BLaER1 treated with 17β-estradiol and CSF1 and Interleukin-3, amounts not matched to agents 10 nM and 100 nM (cell line): ENCODE measurements around the gene USP13.

Experiments
- H3K27ac ChIP-seq, 11 experiments: shearing (Covaris generic); formaldehyde crosslinking; 2 replicates each; pipeline ENCODE4 v1.8.1; 2022
- H3K27me3 ChIP-seq, 11 experiments: shearing (Covaris generic); formaldehyde crosslinking; 2 replicates each; pipeline ENCODE4 v1.8.1; 2022
- H3K36me3 ChIP-seq, 11 experiments: shearing (Covaris generic); formaldehyde crosslinking; 2 replicates each; pipeline ENCODE4 v1.8.1; 2022
- H3K4me1 ChIP-seq, 10 experiments: shearing (Covaris generic); formaldehyde crosslinking; 2 replicates each; pipeline ENCODE4 v1.8.1; 2022
- H3K4me2 ChIP-seq, 11 experiments: shearing (Covaris generic); formaldehyde crosslinking; 2 replicates each; pipeline ENCODE4 v1.8.1; 2022
- H3K4me3 ChIP-seq, 10 experiments: shearing (Covaris generic); formaldehyde crosslinking; 2 replicates each; pipeline ENCODE4 v1.8.1; 2022
- H3K9ac ChIP-seq, 11 experiments: shearing (Covaris generic); formaldehyde crosslinking; 2 replicates each; pipeline ENCODE4 v1.8.1; 2022
- H3K9me3 ChIP-seq, 11 experiments: shearing (Covaris generic); formaldehyde crosslinking; replicated peaks in 1 of 11; 2 replicates each; pipeline ENCODE4 v1.8.1; 2022
- H4K20me1 ChIP-seq, 11 experiments: shearing (Covaris generic); formaldehyde crosslinking; 2 replicates each; pipeline ENCODE4 v1.8.1; 2022
- Cebpa-rat ChIP-seq, 11 experiments: shearing (Covaris generic); IDR thresholded peaks; 2 replicates each; pipeline ENCODE4 v1.8.1; 2022

The USP13 gene

GRCh38 chr3:179811321-179812095 lies 158.7 kb downstream of the USP13 start:
- peak overlapping the region in 2 of 11 experiments; percentile 14 to 38; a peak in 1 of 22 replicates for H3K27ac ChIP-seq
- no peak for TF ChIP-seq Cebpa-rat (IDR thresholded peaks at IDR 0.05)
- H4K20me1 ChIP-seq: no peaks in the 10 kb centered on the region

GRCh38 chr3:179812096-179812382 lies 159.2 kb downstream of the USP13 start:
- Histone ChIP-seq H3K27me3 (no peaks in the 10 kb centered on the region), H4K20me1 (no peaks in the 10 kb centered on the region), H3K9ac (no peak overlapping the region), H3K36me3 (no peaks in the 10 kb centered on the region), H3K4me3 (no peak overlapping the region), H3K27ac (no peak overlapping the region), H3K9me3 (peaks cover 0 to 8% (median 5%) of the 10 kb centered on the region in 11 experiments; a peak in 6 of 22 replicates), H3K4me1 (peaks cover 0 to 7% (median 0%) of the 10 kb centered on the region in 10 experiments; a peak in 3 of 20 replicates), H3K4me2 (no peak overlapping the region)
- no peak for TF ChIP-seq Cebpa-rat (IDR thresholded peaks at IDR 0.05)

More at GRCh38 chr3:179811321-179812095, 158.7 kb downstream of the USP13 start:
- Histone ChIP-seq H3K4me1 (peaks cover 0 to 7% (median 0%) of the 10 kb centered on the region in 10 experiments; a peak in 3 of 20 replicates), H3K9ac (no peak overlapping the region; a peak in 1 of 22 replicates), H3K36me3 (no peaks in the 10 kb centered on the region), H3K4me3 (no peak overlapping the region), H3K27me3 (no peaks in the 10 kb centered on the region), H3K4me2 (peak overlapping the region in 2 of 11 experiments; percentile 32 to 41; a peak in 3 of 22 replicates), H3K9me3 (peaks cover 0 to 8% (median 5%) of the 10 kb centered on the region in 11 experiments; a peak in 6 of 22 replicates)

GRCh38 chr3:179819379-179819778 lies 166.5 kb downstream of the USP13 start:
- no peak for TF ChIP-seq Cebpa-rat (IDR thresholded peaks at IDR 0.05)
- Histone ChIP-seq H3K4me3 (no peak overlapping the region), H3K27me3 (no peaks in the 10 kb centered on the region), H4K20me1 (no peaks in the 10 kb centered on the region), H3K4me2 (no peak overlapping the region), H3K36me3 (no peaks in the 10 kb centered on the region), H3K4me1 (no peaks in the 10 kb centered on the region), H3K9me3 (0 out of 22 replicates have a peak, but pooled peaks cover 0 to 3% (median 0%) of the 10 kb centered on the region in 11 experiments), H3K27ac (no peak overlapping the region), H3K9ac (no peak overlapping the region)

GRCh38 chr3:179822296-179822695 lies 169.5 kb downstream of the USP13 start:
- H3K4me1 ChIP-seq: no peaks in the 10 kb centered on the region
- H3K36me3 ChIP-seq: no peaks in the 10 kb centered on the region

GRCh38 chr3:179825527-179826246 lies 172.8 kb downstream of the USP13 start:
- TF ChIP-seq Cebpa-rat (IDR thresholded peaks at IDR 0.05): no peak
- no peak overlapping the region for H3K27ac ChIP-seq
- H3K4me3 ChIP-seq: no peak overlapping the region
- no peaks in the 10 kb centered on the region for H3K27me3 ChIP-seq
- 0 out of 22 replicates have a peak, but pooled peaks cover 0 to 2% (median 0%) of the 10 kb centered on the region in 11 experiments for H3K9me3 ChIP-seq
- no peak overlapping the region for H3K9ac ChIP-seq
- no peaks in the 10 kb centered on the region for H4K20me1 ChIP-seq
- no peaks in the 10 kb centered on the region for H3K36me3 ChIP-seq
- no peak overlapping the region for H3K4me2 ChIP-seq
- no peaks in the 10 kb centered on the region for H3K4me1 ChIP-seq

More at GRCh38 chr3:179822296-179822695, 169.5 kb downstream of the USP13 start:
- 0 out of 22 replicates have a peak, but pooled peaks cover 0 to 3% (median 0%) of the 10 kb centered on the region in 11 experiments for H3K9me3 ChIP-seq
- no peaks in the 10 kb centered on the region for H3K27me3 ChIP-seq
- no peak for TF ChIP-seq Cebpa-rat (IDR thresholded peaks at IDR 0.05)
- no peak overlapping the region for H3K27ac ChIP-seq
- H3K4me3 ChIP-seq: no peak overlapping the region
- no peak overlapping the region for H3K9ac ChIP-seq
- H3K4me2 ChIP-seq: no peak overlapping the region
- no peaks in the 10 kb centered on the region for H4K20me1 ChIP-seq

- TF ChIP-seq Cebpa-rat (IDR thresholded peaks at IDR 0.05): no peak
- H3K4me2 ChIP-seq: no peak overlapping the region
- H3K9me3 ChIP-seq: no peaks in the 10 kb centered on the region
- H4K20me1 ChIP-seq: no peaks in the 10 kb centered on the region
- no peak overlapping the region for H3K4me3 ChIP-seq
- no peak overlapping the region for H3K27ac ChIP-seq
- no peak overlapping the region for H3K9ac ChIP-seq
- H3K27me3 ChIP-seq: no peaks in the 10 kb centered on the region
- no peaks in the 10 kb centered on the region for H3K36me3 ChIP-seq
- no peaks in the 10 kb centered on the region for H3K4me1 ChIP-seq
Observed at GRCh38 chr3:179826247-179826637, 173.4 kb downstream of the USP13 start.

- Histone ChIP-seq H3K9ac (no peak overlapping the region), H3K4me3 (no peak overlapping the region), H3K9me3 (no peaks in the 10 kb centered on the region), H3K27ac (no peak overlapping the region), H3K4me2 (no peak overlapping the region), H4K20me1 (no peaks in the 10 kb centered on the region), H3K36me3 (no peaks in the 10 kb centered on the region), H3K4me1 (no peaks in the 10 kb centered on the region), H3K27me3 (no peaks in the 10 kb centered on the region)
- TF ChIP-seq Cebpa-rat (IDR thresholded peaks at IDR 0.05): no peak
Observed at GRCh38 chr3:179828738-179829137, 175.9 kb downstream of the USP13 start.

GRCh38 chr3:179829401-179829800 lies 176.6 kb downstream of the USP13 start:
- no peaks in the 10 kb centered on the region for H3K36me3 ChIP-seq
- H4K20me1 ChIP-seq: no peaks in the 10 kb centered on the region
- H3K4me2 ChIP-seq: no peak overlapping the region
- H3K4me3 ChIP-seq: no peak overlapping the region
- no peaks in the 10 kb centered on the region for H3K9me3 ChIP-seq
- H3K27ac ChIP-seq: no peak overlapping the region
- H3K27me3 ChIP-seq: no peaks in the 10 kb centered on the region
- H3K9ac ChIP-seq: no peak overlapping the region
- no peaks in the 10 kb centered on the region for H3K4me1 ChIP-seq
- TF ChIP-seq Cebpa-rat (IDR thresholded peaks at IDR 0.05): no peak

GRCh38 chr3:179832333-179832854 lies 179.6 kb downstream of the USP13 start:
- Histone ChIP-seq H3K9me3 (no peaks in the 10 kb centered on the region), H3K27ac (no peak overlapping the region), H3K4me1 (no peaks in the 10 kb centered on the region), H3K36me3 (no peaks in the 10 kb centered on the region), H3K9ac (no peak overlapping the region), H3K4me2 (no peak overlapping the region), H3K4me3 (no peak overlapping the region), H3K27me3 (no peaks in the 10 kb centered on the region), H4K20me1 (no peaks in the 10 kb centered on the region)
- TF ChIP-seq Cebpa-rat (IDR thresholded peaks at IDR 0.05): no peak
